ENCODE results near the gene CEP170B.
"Not testable (repeated sequence)": the region's sequence is repeated elsewhere in the genome, so short reads cannot be mapped to it uniquely, and the experiment has no call there.

DNA sequence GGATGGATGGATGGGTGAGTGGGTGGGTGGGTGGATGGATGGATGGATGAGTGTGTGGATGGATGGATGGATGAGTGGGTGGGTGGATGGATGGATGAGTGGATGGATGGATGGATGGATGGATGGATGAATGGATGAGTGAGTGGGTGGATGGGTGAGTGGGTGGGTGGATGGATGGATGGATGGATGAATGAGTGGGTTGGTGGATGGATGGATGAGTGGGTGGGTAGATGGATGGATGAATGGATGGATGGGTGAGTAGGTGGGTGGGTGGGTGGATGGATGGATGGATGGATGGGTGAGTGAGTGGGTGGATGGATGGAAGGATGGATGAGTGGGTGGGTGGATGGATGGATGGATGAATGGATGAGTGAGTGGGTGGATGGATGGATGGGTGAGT lies 25.2 kb downstream of the CEP170B start:
- TF ChIP-seq, protein P1, sequence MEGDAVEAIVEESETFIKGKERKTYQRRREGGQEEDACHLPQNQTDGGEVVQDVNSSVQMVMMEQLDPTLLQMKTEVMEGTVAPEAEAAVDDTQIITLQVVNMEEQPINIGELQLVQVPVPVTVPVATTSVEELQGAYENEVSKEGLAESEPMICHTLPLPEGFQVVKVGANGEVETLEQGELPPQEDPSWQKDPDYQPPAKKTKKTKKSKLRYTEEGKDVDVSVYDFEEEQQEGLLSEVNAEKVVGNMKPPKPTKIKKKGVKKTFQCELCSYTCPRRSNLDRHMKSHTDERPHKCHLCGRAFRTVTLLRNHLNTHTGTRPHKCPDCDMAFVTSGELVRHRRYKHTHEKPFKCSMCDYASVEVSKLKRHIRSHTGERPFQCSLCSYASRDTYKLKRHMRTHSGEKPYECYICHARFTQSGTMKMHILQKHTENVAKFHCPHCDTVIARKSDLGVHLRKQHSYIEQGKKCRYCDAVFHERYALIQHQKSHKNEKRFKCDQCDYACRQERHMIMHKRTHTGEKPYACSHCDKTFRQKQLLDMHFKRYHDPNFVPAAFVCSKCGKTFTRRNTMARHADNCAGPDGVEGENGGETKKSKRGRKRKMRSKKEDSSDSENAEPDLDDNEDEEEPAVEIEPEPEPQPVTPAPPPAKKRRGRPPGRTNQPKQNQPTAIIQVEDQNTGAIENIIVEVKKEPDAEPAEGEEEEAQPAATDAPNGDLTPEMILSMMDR (IDR thresholded peaks at IDR 0.05): not testable (repeated sequence)
- TF ChIP-seq EZH2 (IDR thresholded peaks at IDR 0.05; ENCODE audit: borderline replicate concordance, insufficient read depth, low read depth, low read length, poor library complexity, severe bottlenecking): not testable (repeated sequence)
